Measurements from ENCODE around the gene DCTN5. TPM values are rescaled to one million over a fixed set of nuclear protein-coding genes. Genes with fewer than 3 reads are reported as not detected.

DCTN5 gene
- total and polyA plus RNA-seq, 2 of the 13 experiments (the other 11 are each of a cell fraction or from before 2014, with no cell fraction given): 105 to 207 TPM

- TF ChIP-seq ZNF318 (CRISPR knock-in tag; IDR thresholded peaks at IDR 0.05) (no peak), ZNF292 (CRISPR knock-in tag; IDR thresholded peaks at IDR 0.05; ENCODE audit: borderline replicate concordance, low read depth) (peak; percentile 93; the same call in 1 of the 2 replicates), ZNF772 (CRISPR knock-in tag; IDR thresholded peaks at IDR 0.05) (0 out of 2 replicates have a peak, but pooled peaks have one; percentile 62), ZNF260 (CRISPR knock-in tag; IDR thresholded peaks at IDR 0.05; ENCODE audit: borderline replicate concordance, low read depth) (no peak), NCOA2 (CRISPR knock-in tag; IDR thresholded peaks at IDR 0.05) (peak; percentile 6; the same call in 1 of the 2 replicates), ZNF20 (CRISPR knock-in tag; IDR thresholded peaks at IDR 0.05) (no peak), PAXIP1 (CRISPR knock-in tag; conservative IDR thresholded peaks at IDR 0.05) (peak; percentile 55), TRAFD1 (CRISPR knock-in tag; IDR thresholded peaks at IDR 0.05; ENCODE audit: borderline replicate concordance) (0 out of 2 replicates have a peak, but pooled peaks have one; percentile 24), ZMYM4 (CRISPR knock-in tag; IDR thresholded peaks at IDR 0.05) (peak; percentile 26; the same call in 1 of the 2 replicates), MZF1 (CRISPR knock-in tag; IDR thresholded peaks at IDR 0.05; ENCODE audit: borderline replicate concordance) (no peak), SMAD1 (CRISPR knock-in tag; IDR thresholded peaks at IDR 0.05; ENCODE audit: borderline replicate concordance, low read depth) (no peak), ZNF710 (CRISPR knock-in tag; IDR thresholded peaks at IDR 0.05; ENCODE audit: borderline replicate concordance) (0 out of 2 replicates have a peak, but pooled peaks have one; percentile 59)
These were observed 32.8 kb downstream of the DCTN5 start (continued) for GRCh38 chr16:23673971-23674614.
